Small intestine (tissue), 16 donors: ENCODE data around the gene SMAD1. TPM values are rescaled to one million over a fixed set of nuclear protein-coding genes. Genes with fewer than 3 reads are reported as not detected.

ENCODE experiments used
- DNase-seq, 2 donors: peaks; one replicate each; pipeline versions ENCODE4 v3.0.0 to v3.0.0-alpha.2; 2013
- FAIRE-seq: peaks from 2 replicates; lab custom pipeline; 2012; peaks lifted over from hg19 to GRCh38; lab: Jason Lieb, UNC
- H3K27ac ChIP-seq, 3 donors: one replicate each; pipeline ENCODE4 v1.5.1; 2013; ENCODE audit warnings: low read length in 2 of 3, mild to moderate bottlenecking in 2 of 3, control low read depth in 1 of 3, inconsistent platforms in 1 of 3, low read depth in 1 of 3, moderate library complexity in 1 of 3
- H3K27me3 ChIP-seq, 3 donors: one replicate each; pipeline ENCODE4 v1.6.1; 2013; ENCODE audit warnings: low read length in 3 of 3, inconsistent platforms in 1 of 3; ENCODE audit not compliant: control insufficient read depth in 3 of 3, insufficient read depth in 3 of 3
- H3K36me3 ChIP-seq, 3 donors: one replicate each; pipeline ENCODE4 v1.6.1; 2013; ENCODE audit warnings: low read length in 3 of 3, inconsistent platforms in 1 of 3, low read depth in 1 of 3, mild to moderate bottlenecking in 1 of 3, moderate library complexity in 1 of 3; ENCODE audit not compliant: control insufficient read depth in 3 of 3, insufficient read depth in 2 of 3
- H3K4me1 ChIP-seq, 3 donors: one replicate each; pipeline ENCODE4 v1.6.1; 2013; ENCODE audit warnings: low read length in 2 of 3, inconsistent platforms in 1 of 3, low read depth in 1 of 3, mild to moderate bottlenecking in 1 of 3, moderate library complexity in 1 of 3; ENCODE audit not compliant: control insufficient read depth in 3 of 3, insufficient read depth in 2 of 3
- H3K4me3 ChIP-seq, 3 donors: one replicate each; pipeline ENCODE4 v1.5.1; 2013; ENCODE audit warnings: low read length in 3 of 3, control low read depth in 1 of 3, inconsistent platforms in 1 of 3, low read depth in 1 of 3, mild to moderate bottlenecking in 1 of 3, moderate library complexity in 1 of 3
- H3K9me3 ChIP-seq, 2 donors: one replicate each; pipeline ENCODE4 v1.6.1; 2013; ENCODE audit warnings: low read depth in 1 of 2, low read length in 1 of 2; ENCODE audit not compliant: control insufficient read depth in 2 of 2, insufficient read depth in 1 of 2
- WGBS, 3 donors: extraction: QIAGEN DNeasy Blood & Tissue Kit; methylation state at CpG; one replicate each; pipeline ENCODE4 v1.1.7; 2013; 5-methylcytosine and 5-hydroxymethylcytosine counted together
- long read RNA-seq, 10 donors: transcript quantifications; one replicate each; lab custom pipeline, GENCODE V29; 2026
- polyA plus RNA-seq, 4 donors: library from polyadenylated mRNA; stranded (reverse) in 3 of 4; unstranded in 1 of 4; fragments of 200-250 nt in 3 of 4; fragments of 120-200 nt in 1 of 4; gene quantifications; one replicate each; pipeline versions ENCODE4 v1.2.1 to v1.2.3, GENCODE V29; 2013
- donor health status: healthy with polysubstance abuse.
- donor health status: control.
- donor health status: control.
- donor health status: Bipolar disorder and iron deficiency.
- donor health status: healthy.

SMAD1 gene
- polyA plus RNA-seq: 10 to 100 TPM; 11.4 to 42.1 (median 15.2) TPM
- long read RNA-seq, donor 1, transcript SMAD1-201 (7 exons, 1,966 nt): major isoform, 9 of 68 reads
- long read RNA-seq, donor 1, partial matches to known transcripts: 56 of 68 reads
- long read RNA-seq, donor 1, other reads (novel, unspliced or antisense): 0 of 68 reads
- long read RNA-seq, donor 2, partial matches to known transcripts: 0 of 4 reads
- long read RNA-seq, donor 2, other reads (novel, unspliced or antisense): 0 of 4 reads
- long read RNA-seq, donor 3, partial matches to known transcripts: 16 of 20 reads
- long read RNA-seq, donor 3, other reads (novel, unspliced or antisense): 0 of 20 reads
- long read RNA-seq, donor 4, partial matches to known transcripts: 0 of 1 reads
- long read RNA-seq, donor 4, other reads (novel, unspliced or antisense): 0 of 1 reads
- long read RNA-seq, donor 5: 0 reads
- long read RNA-seq, donor 6, partial matches to known transcripts: 0 of 4 reads
- long read RNA-seq, donor 6, other reads (novel, unspliced or antisense): 0 of 4 reads
- long read RNA-seq, donor 7, transcript SMAD1-201 (7 exons, 1,966 nt): major isoform, 8 of 17 reads
- long read RNA-seq, donor 7, partial matches to known transcripts: 6 of 17 reads
- long read RNA-seq, donor 7, other reads (novel, unspliced or antisense): 0 of 17 reads
- long read RNA-seq, donor 8: 0 reads
- long read RNA-seq, donor 9: 0 reads
- long read RNA-seq, donor 10, transcript SMAD1-201 (7 exons, 1,966 nt): major isoform, 5 of 12 reads
- long read RNA-seq, donor 10, partial matches to known transcripts: 0 of 12 reads
- long read RNA-seq, donor 10, other reads (novel, unspliced or antisense): 0 of 12 reads

GRCh38 chr4:145481164-145481941 is at the start of gene SMAD1:
TSS of gene SMAD1 (plus strand) at chr4:145481853. CDS start at chr4:145514614, 32,761 bp downstream.
- Histone ChIP-seq H3K27me3 (no peaks in the 10 kb centered on the region), H3K27ac (peak within 1 kb of the TSS; percentile 80 to 95 (median 92)), H3K4me3 (peak within 1 kb of the TSS; percentile 73 to 88 (median 84)), H3K9me3 (no peaks in the 10 kb centered on the region), H3K36me3 (peaks cover 0 to 3% (median 0%) of the 10 kb centered on the region in 3 donors), H3K4me1 (peaks cover 0 to 15% (median 0%) of the 10 kb centered on the region in 3 donors)
- FAIRE-seq (no peak), DNase-seq (peak; percentile 81 to 93)
- 1 to 4% (median 1%) methylated on average over 52 to 65 of the region's 65 CpGs for WGBS, 3 donors

GRCh38 chr4:145433684-145434083 is 48.0 kb upstream of the SMAD1 start:
- H3K36me3 ChIP-seq: no peaks in the 10 kb centered on the region
- DNase-seq (no peak), FAIRE-seq (no peak)
- H3K27ac ChIP-seq: no peak overlapping the region
- peaks cover 0 to 5% of the 10 kb centered on the region in 2 donors for H3K9me3 ChIP-seq
- no peak overlapping the region for H3K4me3 ChIP-seq
- H3K4me1 ChIP-seq: no peaks in the 10 kb centered on the region
- H3K27me3 ChIP-seq: no peaks in the 10 kb centered on the region

GRCh38 chr4:145435646-145436045 is 46.0 kb upstream of the SMAD1 start:
- WGBS, 3 donors: 75 to 84% (median 76%) methylated on average over 3 of the region's 3 CpGs
- FAIRE-seq (no peak), DNase-seq (no peak)
- no peak overlapping the region for H3K4me3 ChIP-seq
- no peak overlapping the region for H3K27ac ChIP-seq
- H3K4me1 ChIP-seq: peaks cover 0 to 4% (median 0%) of the 10 kb centered on the region in 3 donors
- H3K9me3 ChIP-seq: peaks cover 0 to 5% of the 10 kb centered on the region in 2 donors
- H3K27me3 ChIP-seq: no peaks in the 10 kb centered on the region
- H3K36me3 ChIP-seq: no peaks in the 10 kb centered on the region

GRCh38 chr4:145436114-145436513 is 45.5 kb upstream of the SMAD1 start:
- H3K9me3 ChIP-seq: peaks cover 0 to 5% of the 10 kb centered on the region in 2 donors
- peaks cover 0 to 5% (median 0%) of the 10 kb centered on the region in 3 donors for H3K4me1 ChIP-seq
- no peak overlapping the region for H3K27ac ChIP-seq
- H3K4me3 ChIP-seq: no peak overlapping the region
- no peak for DNase-seq
- WGBS, 3 donors: 76 to 89% (median 84%) methylated on average over 4 of the region's 4 CpGs
- no peaks in the 10 kb centered on the region for H3K36me3 ChIP-seq
- FAIRE-seq: no peak
- H3K27me3 ChIP-seq: no peaks in the 10 kb centered on the region

GRCh38 chr4:145436796-145437195 is 44.9 kb upstream of the SMAD1 start:
- DNase-seq (no peak), FAIRE-seq (no peak)
- H3K4me3 ChIP-seq: no peak overlapping the region
- no peaks in the 10 kb centered on the region for H3K27me3 ChIP-seq
- H3K36me3 ChIP-seq: no peaks in the 10 kb centered on the region
- H3K9me3 ChIP-seq: peaks cover 0 to 5% of the 10 kb centered on the region in 2 donors
- H3K27ac ChIP-seq: no peak overlapping the region
- WGBS, 3 donors: 62 to 87% (median 69%) methylated on average over 2 of the region's 2 CpGs
- peaks cover 0 to 5% (median 0%) of the 10 kb centered on the region in 3 donors for H3K4me1 ChIP-seq

GRCh38 chr4:145437466-145437865 is 44.2 kb upstream of the SMAD1 start:
- Histone ChIP-seq H3K4me1 (peaks cover 0 to 5% (median 0%) of the 10 kb centered on the region in 3 donors), H3K4me3 (no peak overlapping the region), H3K36me3 (no peaks in the 10 kb centered on the region), H3K27me3 (no peaks in the 10 kb centered on the region), H3K9me3 (peaks cover 0 to 5% of the 10 kb centered on the region in 2 donors), H3K27ac (no peak overlapping the region)
- FAIRE-seq: no peak
- DNase-seq: no peak
- WGBS, 3 donors: 72 to 87% (median 82%) methylated on average over 2 of the region's 2 CpGs

- Histone ChIP-seq H3K27ac (no peak overlapping the region), H3K9me3 (peaks cover 0 to 5% of the 10 kb centered on the region in 2 donors), H3K27me3 (no peaks in the 10 kb centered on the region), H3K4me3 (no peak overlapping the region), H3K4me1 (peaks cover 0 to 5% (median 0%) of the 10 kb centered on the region in 3 donors), H3K36me3 (no peaks in the 10 kb centered on the region)
- FAIRE-seq: no peak
- no peak for DNase-seq
- 86 to 92% (median 87%) methylated on average over 4 of the region's 4 CpGs for WGBS, 3 donors
Measured at GRCh38 chr4:145438298-145438697, 43.4 kb upstream of the SMAD1 start.
